Esophagus squamous epithelium (tissue), 5 donors: ENCODE data around the gene LRRN3. TPM values are rescaled to one million over a fixed set of nuclear protein-coding genes. Genes with fewer than 3 reads are reported as not detected.
"Not testable (repeated sequence)": the region's sequence is repeated elsewhere in the genome, so short reads cannot be mapped to it uniquely, and the experiment has no call there.

Experiments
- DNase-seq: peaks from one replicate; lab custom pipeline; 2025; lab: John Stamatoyannopoulos, UW
- H3K27ac ChIP-seq, 4 donors: fragments of 200-600 bp; sonication (generic); one replicate each; pipeline ENCODE4 v1.5.1; 2016 to 2019; ENCODE audit warnings: mild to moderate bottlenecking in 1 of 4
- H3K27me3 ChIP-seq, 4 donors: fragments of 200-600 bp; sonication (generic); 1 replicate in 3 of 4; 2 replicates in 1 of 4; pipeline versions ENCODE4 v1.5.1 to v1.6.0; 2017 to 2021; ENCODE audit warnings: antibody characterized with exemption in 1 of 4
- H3K36me3 ChIP-seq, 3 donors: fragments of 200-600 bp; sonication (generic); one replicate each; pipeline ENCODE4 v1.5.1; 2016 to 2019
- H3K4me1 ChIP-seq, 3 donors: fragments of 200-600 bp; sonication (generic); one replicate each; pipeline ENCODE4 v1.5.1; 2017 to 2019
- H3K4me3 ChIP-seq, 4 donors: fragments of 200-600 bp; sonication (generic); 1 replicate in 3 of 4; 2 replicates in 1 of 4; pipeline ENCODE4 v1.5.1; 2016 to 2019; ENCODE audit warnings: mild to moderate bottlenecking in 2 of 4, moderate library complexity in 1 of 4
- H3K9me3 ChIP-seq, 3 donors: fragments of 200-600 bp; sonication (generic); one replicate each; pipeline ENCODE4 v1.5.1; 2016 to 2019
- POLR2A ChIP-seq, 4 donors: fragments of 450-650 bp; IDR thresholded peaks; one replicate each; pipeline ENCODE4 v1.6.1; 2017; ENCODE audit warnings: antibody characterized with exemption in 4 of 4, mild to moderate bottlenecking in 4 of 4, moderate library complexity in 3 of 4
- WGBS, 2 donors: methylation state at CpG; one replicate each; pipeline ENCODE4 v1.1.5; 2018; 5-methylcytosine and 5-hydroxymethylcytosine counted together
- intact Hi-C: fragments of 100-400 bp; cut with DNase I; formaldehyde crosslinking; loops from one replicate; pipeline ENCODE4 v1.15.0; 2022
- total RNA-seq, 4 donors: library from RNA; depleted of rRNA; stranded (reverse); fragments of >200 nt; gene quantifications; one replicate each; pipeline ENCODE4 v1.1.0, GENCODE V29; 2016
- TF ChIP-seq, protein P1 (sequence below), 6 experiments: fragments of 450-650 bp in 4 of 6; fragments of 200-600 bp in 2 of 6; sonication (generic) in 2 of 6; IDR thresholded peaks; one replicate each; pipeline ENCODE4 v1.5.1; 2016 to 2019; ENCODE audit warnings: antibody characterized with exemption in 6 of 6, mild to moderate bottlenecking in 4 of 6, moderate library complexity in 4 of 6
- donor health status: DM: yes; HTN: yes; CAD: no.

Gene LRRN3
- total RNA-seq, 4 donors from 2014 or later = 0.23 to 1.7 TPM; not detected in 2

DNA sequence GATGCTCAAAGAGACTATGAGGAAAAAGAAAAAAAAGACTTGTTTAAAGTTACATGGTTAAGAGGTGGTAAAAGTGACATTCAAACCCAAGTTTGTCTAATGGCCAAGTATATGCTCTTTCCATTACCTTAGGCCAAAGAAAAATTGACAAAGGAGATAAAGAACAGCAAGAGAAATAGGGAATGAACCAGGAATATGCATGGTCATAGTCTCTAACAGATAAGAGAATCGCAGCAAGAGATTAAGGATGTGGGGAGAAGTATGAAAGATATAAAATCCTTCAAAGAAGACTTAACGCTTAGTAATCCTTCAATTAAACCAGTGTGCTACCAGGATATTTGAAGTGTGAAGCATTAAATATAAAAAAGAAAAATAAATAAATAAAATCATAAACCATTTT, 23.2 kb upstream of the LRRN3 start:
- Histone ChIP-seq H3K4me1 (no peaks in the 10 kb centered on the region), H3K27ac (no peak overlapping the region), H3K27me3 (no peaks in the 10 kb centered on the region), H3K9me3 (peaks cover 0 to 10% (median 0%) of the 10 kb centered on the region in 3 donors), H3K4me3 (no peak overlapping the region), H3K36me3 (no peaks in the 10 kb centered on the region)
- no peak for DNase-seq
- intact Hi-C loops = no loop called here
- WGBS, 2 donors = 86 to 94% methylated on average over 2 of the region's 2 CpGs
- TF ChIP-seq, protein P1, sequence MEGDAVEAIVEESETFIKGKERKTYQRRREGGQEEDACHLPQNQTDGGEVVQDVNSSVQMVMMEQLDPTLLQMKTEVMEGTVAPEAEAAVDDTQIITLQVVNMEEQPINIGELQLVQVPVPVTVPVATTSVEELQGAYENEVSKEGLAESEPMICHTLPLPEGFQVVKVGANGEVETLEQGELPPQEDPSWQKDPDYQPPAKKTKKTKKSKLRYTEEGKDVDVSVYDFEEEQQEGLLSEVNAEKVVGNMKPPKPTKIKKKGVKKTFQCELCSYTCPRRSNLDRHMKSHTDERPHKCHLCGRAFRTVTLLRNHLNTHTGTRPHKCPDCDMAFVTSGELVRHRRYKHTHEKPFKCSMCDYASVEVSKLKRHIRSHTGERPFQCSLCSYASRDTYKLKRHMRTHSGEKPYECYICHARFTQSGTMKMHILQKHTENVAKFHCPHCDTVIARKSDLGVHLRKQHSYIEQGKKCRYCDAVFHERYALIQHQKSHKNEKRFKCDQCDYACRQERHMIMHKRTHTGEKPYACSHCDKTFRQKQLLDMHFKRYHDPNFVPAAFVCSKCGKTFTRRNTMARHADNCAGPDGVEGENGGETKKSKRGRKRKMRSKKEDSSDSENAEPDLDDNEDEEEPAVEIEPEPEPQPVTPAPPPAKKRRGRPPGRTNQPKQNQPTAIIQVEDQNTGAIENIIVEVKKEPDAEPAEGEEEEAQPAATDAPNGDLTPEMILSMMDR (IDR thresholded peaks at IDR 0.05) = no peak
- no peak for TF ChIP-seq POLR2A (IDR thresholded peaks at IDR 0.05)

DNA sequence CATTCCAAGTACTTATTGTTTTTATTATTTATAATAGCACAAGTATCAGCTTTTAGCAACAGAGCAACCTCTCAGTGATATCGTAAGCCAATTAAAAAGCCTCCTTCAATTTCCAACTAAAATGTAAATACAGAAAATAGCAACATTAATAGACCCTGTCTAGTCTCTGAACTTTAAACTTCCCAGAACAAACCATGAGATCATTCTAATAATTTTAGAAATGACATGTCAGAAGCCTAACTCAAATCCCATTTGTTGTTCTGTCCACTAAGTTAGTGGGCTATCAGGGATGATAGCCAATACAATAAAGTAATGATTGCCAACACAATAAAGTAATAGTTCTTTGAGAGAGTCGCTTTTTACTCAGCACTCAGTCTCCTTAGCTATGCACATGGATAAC, 22.3 kb upstream of the LRRN3 start:
- intact Hi-C loops = no loop called here
- Histone ChIP-seq H3K9me3 (peaks cover 0 to under 1% (median 0%) of the 10 kb centered on the region in 3 donors), H3K36me3 (no peaks in the 10 kb centered on the region), H3K27me3 (no peaks in the 10 kb centered on the region), H3K4me1 (no peaks in the 10 kb centered on the region), H3K27ac (no peak overlapping the region), H3K4me3 (no peak overlapping the region)
- DNase-seq = no peak
- WGBS, 2 donors = 73 to 75% methylated on average over 2 of the region's 2 CpGs
- TF ChIP-seq, protein P1 (IDR thresholded peaks at IDR 0.05) = no peak
- TF ChIP-seq POLR2A (IDR thresholded peaks at IDR 0.05) = no peak

DNA sequence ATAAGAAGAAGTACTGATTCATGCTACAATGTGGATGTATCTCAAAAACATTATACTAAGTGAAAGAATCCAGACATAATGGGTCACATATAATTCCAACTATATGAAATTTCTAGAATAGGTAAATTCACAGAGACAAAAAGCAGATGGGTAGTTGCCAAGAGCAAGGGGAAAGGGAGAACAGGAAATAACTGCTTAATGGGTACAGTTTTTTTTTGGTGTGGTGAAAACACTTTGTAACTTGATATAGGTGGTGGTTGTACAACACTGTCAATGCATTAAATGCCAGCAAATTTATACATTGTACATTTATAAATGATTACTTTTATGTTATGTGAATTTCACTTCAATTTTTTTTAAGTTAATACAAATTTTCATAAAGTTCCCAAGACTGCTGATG, 19.4 kb upstream of the LRRN3 start:
- Histone ChIP-seq H3K4me1 (peaks cover 0 to 7% (median 0%) of the 10 kb centered on the region in 3 donors), H3K36me3 (no peaks in the 10 kb centered on the region), H3K9me3 (no peaks in the 10 kb centered on the region), H3K4me3 (no peak overlapping the region), H3K27me3 (no peaks in the 10 kb centered on the region), H3K27ac (no peak overlapping the region)
- no peak for TF ChIP-seq POLR2A (IDR thresholded peaks at IDR 0.05)
- TF ChIP-seq, protein P1 (IDR thresholded peaks at IDR 0.05) = no peak
- intact Hi-C loops = no loop called here
- no peak for DNase-seq

DNA sequence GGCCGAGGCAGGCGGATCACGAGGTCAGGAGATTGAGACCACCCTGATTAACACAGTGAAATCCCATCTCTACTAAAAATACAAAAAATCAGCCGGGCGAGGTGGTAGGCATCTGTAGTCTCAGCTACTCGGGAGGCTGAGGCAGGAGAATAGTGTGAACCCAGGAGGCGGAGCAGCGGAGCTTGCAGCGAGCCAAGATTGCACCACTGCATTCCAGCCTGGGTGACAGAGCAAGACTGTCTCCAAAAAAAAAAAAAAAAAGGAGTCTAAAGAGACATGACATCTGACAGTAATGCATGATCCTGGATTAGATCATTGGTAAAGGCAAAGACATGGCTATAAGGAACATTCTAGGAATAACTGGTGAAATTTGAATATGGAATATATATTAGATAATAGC, 18.3 kb upstream of the LRRN3 start:
- WGBS, 2 donors = 85 to 88% methylated on average over 9 of the region's 9 CpGs

DNA sequence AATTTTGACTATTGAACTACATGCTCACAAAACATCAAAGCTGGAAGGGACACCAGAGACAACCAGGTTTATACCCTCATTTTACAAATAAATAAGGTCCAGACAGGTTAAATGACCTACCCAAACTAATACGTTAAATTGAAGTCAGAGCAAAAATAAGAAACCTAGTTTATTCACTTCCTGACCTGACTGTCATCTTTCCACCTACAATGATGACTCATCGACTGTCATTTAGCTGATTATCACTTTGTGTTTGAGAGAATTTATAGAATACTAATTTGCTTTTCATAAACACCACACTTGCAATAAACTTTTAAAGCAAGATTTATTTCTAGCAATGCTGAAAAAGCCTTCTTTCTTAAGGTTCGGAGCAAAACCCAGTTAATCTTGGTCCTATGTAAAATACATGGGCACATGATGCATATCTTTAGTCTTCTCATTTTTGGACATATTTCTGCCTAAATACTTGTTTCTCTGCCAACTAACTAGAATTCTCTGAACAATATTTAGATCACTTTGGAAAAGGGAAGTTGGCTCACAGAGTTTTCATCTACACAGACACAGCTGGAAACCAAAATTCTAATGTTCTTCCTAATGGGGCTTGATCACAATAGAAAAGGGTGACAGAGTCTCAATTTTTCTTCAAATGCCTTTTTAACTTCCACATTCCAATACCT, 16.7 kb upstream of the LRRN3 start:
- intact Hi-C loops = no loop called here

More for the DNA sequence above, 18.3 kb upstream of the LRRN3 start:
- H3K9me3 ChIP-seq, H3K4me1 ChIP-seq, DNase-seq, H3K27ac ChIP-seq, H3K4me3 ChIP-seq, intact Hi-C loops, H3K36me3 ChIP-seq, H3K27me3 ChIP-seq: not testable (repeated sequence)

More for the DNA sequence above, 16.7 kb upstream of the LRRN3 start:
- TF ChIP-seq, protein P1 (IDR thresholded peaks at IDR 0.05) = no peak
- no peak for TF ChIP-seq POLR2A (IDR thresholded peaks at IDR 0.05)
- Histone ChIP-seq H3K27ac (no peak overlapping the region), H3K36me3 (no peaks in the 10 kb centered on the region), H3K4me1 (peaks cover 0 to 7% (median 0%) of the 10 kb centered on the region in 3 donors), H3K9me3 (no peaks in the 10 kb centered on the region), H3K27me3 (no peaks in the 10 kb centered on the region), H3K4me3 (no peak overlapping the region)
- WGBS, 2 donors = 41 to 45% methylated on average over 3 of the region's 3 CpGs
- DNase-seq = no peak
